T-helper 2 cell treated with Interferon-gamma antibody and Interleukin-4, amounts not matched to agents 100 ng/mL and 5 ng/mL, for 36 hours (primary cell): Measurements from ENCODE around the gene TRAPPC5. TPM values are rescaled to one million over a fixed set of nuclear protein-coding genes. Genes with fewer than 3 reads are reported as not detected.

Source experiments
- intact Hi-C: fragments of 100-400 bp; cut with micrococcal nuclease; formaldehyde crosslinking; loops from one replicate; pipeline ENCODE4 v1.15.1; 2023
- total RNA-seq: library from RNA; stranded (reverse); gene quantifications from 2 replicates; pipeline ENCODE4 v1.2.3, GENCODE V29; 2022

The TRAPPC5 gene
- total RNA-seq, 1 donor from 2014 or later: 76.9 TPM

DNA sequence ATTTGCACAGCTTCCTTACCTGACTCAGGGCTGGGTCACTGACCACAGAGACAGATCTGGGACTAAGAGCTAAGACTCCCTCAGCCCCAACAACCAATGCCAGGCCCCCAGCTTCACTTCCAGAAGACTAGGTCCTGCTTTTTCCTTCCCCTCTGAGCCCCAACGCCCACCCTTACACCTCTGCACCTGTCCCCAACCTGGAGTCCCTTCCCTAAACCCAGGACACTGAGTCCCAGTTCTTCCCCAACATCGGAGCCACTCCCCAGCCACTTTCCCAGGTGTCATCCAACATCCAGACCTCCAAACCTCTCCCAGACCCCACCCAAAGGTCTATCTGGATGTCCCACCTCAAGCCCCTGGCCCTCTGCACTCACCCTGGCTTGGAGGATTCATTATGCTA is 18.4 kb downstream of the TRAPPC5 start:
- intact Hi-C loops: no loop called here

DNA sequence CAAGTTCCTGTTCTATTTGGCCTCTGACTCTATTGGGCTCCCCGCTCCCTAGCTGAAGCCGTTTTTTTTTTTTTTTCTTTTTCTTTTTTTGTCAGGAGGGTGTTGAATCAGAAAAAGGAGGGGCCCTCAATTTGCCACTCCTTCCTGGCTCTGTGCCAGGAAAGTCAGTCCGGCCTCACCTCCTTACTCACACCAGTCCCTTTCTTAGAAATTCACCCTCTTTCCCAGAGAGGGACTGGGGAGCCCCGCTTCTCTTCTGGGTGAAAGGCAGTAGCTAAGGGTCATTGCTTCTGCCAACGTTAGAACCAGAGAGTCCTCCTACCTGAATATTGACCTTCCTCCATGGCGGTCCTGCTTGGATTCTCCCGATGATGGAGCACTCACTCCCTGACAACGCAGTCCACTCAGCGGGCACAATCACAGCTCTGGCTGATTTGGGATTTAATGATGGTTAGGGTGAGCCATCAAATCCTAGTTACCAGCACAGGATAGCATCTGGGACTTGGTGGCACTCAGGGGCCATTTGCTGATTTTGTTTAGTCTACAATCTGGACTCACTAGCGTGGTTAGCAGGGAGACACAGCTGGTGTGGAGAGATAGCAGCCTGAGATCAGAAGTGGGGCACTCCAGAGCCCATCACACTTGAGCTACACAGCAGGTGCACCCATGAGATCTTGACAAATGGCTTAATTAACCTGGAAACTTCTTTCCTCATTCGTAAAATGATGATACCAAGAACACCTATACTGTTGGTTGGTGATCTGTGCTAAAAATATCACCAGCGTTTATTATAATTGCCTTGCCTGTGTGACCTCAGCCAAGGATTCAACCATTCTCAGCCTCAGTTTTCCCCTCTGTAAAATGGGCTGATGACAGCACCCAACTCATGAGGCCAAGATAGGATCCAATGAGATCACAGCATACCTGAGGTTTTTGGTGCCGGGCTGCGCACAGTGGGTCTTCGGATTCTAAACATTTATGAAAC is 19.1 kb downstream of the TRAPPC5 start:
- intact Hi-C loops: no loop called here

DNA sequence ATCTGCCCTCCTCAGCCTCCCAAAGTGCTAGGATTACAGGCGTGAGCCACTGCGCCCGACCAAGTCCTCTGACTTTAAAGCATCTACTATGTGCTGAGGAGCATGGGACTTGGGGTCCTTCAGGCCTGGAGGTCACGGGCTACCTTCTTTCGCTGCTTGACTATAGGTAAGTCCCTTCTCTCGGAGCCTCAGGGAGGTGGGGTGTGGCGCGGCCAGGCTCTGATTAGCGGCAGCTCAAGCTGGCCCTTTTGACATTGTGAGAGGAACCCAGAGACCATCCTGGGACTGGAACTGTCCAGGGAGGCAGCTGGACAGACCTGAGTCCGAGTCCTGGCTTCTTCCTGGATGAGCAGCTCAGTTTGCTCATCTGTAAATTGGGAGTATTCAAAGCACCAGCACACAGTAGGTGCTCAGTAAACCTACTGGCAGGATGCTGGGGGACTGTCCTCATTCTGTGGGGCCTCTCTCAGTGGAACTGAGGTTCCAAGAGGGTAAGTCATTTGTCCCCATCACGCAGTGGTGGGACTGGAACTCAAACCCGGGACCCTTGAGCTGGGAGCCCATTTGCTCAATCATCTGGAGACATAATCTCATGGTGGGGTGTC is 20.5 kb downstream of the TRAPPC5 start:
- intact Hi-C loops: no loop called here

GRCh38 chr19:7701654-7702457 is 21.2 kb downstream of the TRAPPC5 start, which contains the start of gene FCER2:
Gene FCER2 (minus strand): TSS chr19:7702131. CDS start chr19:7699760, 2,371 bp downstream.
- intact Hi-C loops: no loop called here

- intact Hi-C loops: no loop called here
These were observed 22.7 kb downstream of the TRAPPC5 start for GRCh38 chr19:7703332-7703731.

GRCh38 chr19:7704280-7705060 is 23.8 kb downstream of the TRAPPC5 start:
- intact Hi-C loops: no loop called here

DNA sequence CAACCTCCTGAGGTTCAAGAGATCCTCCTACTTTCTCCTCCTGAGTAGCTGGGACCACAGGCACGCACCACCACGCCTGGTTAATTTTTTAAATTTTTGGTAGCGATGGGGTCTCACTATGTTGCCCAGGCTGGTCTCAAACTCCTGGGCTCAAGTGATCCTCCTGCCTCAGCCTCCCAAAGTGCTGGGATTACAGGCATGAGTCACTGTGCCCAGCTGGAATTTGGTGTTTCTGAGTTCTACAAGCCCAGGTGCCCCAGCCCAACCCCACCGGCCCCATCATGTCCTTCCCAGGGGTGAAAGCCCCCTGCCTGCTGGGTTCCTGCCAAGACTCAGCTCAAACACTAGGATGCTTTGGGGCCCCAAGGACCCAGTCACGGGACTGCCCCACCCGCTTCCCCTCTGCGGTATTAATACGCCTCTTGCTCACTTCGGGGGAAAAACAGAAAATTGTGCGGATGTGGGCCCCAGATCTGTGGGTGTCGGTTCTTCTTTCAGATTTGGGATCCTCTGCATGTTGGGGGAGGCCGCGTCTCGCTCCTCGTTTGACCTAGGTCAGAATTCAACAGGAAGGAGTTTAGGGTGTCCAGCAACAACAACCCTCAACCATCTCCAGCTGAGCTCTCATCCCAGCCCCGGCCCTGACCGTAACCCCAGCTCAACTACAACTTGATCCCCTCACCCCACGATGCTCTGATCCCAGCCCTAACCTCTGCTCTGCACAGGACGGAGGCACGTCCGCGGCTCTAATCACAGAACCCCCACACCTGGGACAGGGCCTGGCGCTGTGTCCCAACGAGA is 25.0 kb downstream of the TRAPPC5 start:
- intact Hi-C loops: no loop called here

GRCh38 chr19:7706188-7706954 is 25.7 kb downstream of the TRAPPC5 start:
- intact Hi-C loops: no loop called here

- intact Hi-C loops: no loop called here
These were observed 26.4 kb downstream of the TRAPPC5 start for GRCh38 chr19:7706955-7707456.

GRCh38 chr19:7709932-7710460 is 29.4 kb downstream of the TRAPPC5 start:
- intact Hi-C loops: no loop called here

DNA sequence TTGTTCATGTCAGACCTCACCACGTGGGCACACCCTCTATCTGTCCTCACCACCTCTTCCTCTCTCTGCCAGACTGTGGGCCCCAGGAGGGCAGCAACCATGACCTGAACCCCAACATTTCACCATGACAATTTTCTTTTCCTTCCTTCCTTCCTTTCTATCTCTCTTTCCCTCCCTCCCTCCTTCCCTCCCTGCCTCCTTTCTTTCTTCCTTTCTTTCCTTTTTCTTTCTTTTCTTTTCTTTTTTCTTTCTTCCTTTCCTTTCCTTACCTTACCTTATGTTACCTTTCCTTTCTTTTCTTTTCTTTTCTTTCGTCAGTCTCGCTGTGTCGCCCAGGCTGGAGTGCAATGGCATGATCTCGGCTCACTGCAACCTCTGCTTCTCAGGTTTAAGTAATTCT is 30.0 kb downstream of the TRAPPC5 start:
- intact Hi-C loops: no loop called here

DNA sequence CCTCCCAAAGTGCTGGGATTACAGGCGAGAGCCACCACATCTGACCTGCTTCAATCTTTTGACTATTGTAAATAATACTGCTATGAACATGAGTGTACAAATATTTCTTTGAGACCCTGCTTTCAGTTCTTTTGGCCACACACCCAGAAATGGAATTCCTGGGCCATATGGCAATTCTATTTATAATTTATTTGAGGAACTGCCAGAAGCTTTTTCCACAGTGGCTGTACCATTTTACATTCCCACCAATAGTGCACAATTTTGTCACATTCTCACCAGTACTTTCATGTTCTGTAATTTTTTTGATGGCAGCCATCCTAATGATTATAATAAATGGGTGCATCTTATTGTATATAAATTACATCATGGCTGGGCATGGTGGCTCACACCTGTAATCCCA is 35.0 kb downstream of the TRAPPC5 start:
- intact Hi-C loops: no loop called here

- intact Hi-C loops: no loop called here
These were observed 36.1 kb downstream of the TRAPPC5 start for GRCh38 chr19:7716762-7717161.

- intact Hi-C loops: no loop called here
These were observed 38.0 kb downstream of the TRAPPC5 start for GRCh38 chr19:7718668-7719067.

- intact Hi-C loops: no loop called here
These were observed 39.7 kb downstream of the TRAPPC5 start for GRCh38 chr19:7720351-7720750.

GRCh38 chr19:7722231-7722651 is 41.6 kb downstream of the TRAPPC5 start:
- intact Hi-C loops: no loop called here

DNA sequence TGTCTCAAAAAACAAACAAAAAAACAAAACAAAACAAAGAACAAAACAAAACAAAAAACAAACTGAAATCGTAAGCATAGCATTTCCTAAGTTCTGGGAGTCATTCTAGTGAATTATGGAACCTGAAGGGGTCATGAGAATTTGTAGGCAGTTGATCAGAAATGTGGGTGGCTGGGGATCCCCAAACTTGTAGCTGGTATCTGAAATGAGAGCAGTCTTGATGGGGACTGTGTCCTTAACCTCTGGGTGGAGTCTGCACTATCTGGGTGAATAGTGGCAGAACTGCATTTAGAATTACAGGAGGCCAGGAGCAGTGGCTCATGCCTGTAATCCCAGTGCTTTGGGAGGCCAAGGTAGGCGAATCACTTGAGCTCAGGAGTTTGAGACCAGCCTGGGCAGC is 45.2 kb downstream of the TRAPPC5 start:
- intact Hi-C loops: no loop called here

DNA sequence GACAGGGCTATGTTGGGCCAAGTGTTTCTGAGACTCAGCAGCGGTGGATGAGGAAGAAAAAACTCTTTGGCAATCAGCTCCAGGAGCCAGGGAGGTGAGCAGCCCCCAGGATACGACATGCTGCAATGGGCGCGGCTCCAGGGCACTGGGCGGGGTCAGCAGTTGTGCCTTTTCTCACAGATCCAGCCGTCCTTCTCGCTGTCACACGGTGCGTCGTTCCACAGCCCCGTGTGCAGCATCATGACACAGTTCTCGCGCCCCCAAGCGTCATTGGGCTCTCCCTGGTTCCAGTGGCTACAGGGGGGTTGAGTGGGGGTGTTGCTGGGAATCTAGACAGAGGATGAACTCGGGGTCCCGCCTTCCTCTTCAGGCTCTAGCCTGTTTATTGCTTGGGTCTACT is 48.6 kb downstream of the TRAPPC5 start:
- intact Hi-C loops: no loop called here

DNA sequence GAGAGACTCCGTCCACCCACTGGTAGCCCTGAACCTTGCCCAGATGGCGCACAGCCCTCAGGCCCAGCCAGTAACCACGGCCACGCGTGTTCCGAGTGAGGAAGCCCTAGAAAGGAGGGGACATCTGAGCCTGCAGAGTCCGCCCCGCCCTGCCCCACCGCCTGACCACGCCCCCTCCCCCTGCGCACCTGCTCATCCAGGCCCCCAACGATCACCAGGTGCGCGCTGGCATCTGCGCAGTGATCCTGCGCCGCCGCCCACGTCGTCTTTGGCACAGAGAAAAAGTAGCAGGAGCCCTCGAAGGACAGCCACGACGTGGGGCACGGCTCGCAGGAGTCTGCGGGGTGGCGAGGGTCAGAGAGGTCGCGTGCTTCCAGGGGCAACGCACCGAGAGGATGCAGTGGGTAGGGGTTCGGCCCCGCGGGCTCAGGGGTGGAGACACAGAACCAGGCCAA is 49.2 kb downstream of the TRAPPC5 start:
- intact Hi-C loops: no loop called here
